ENCODE results near the gene SFTA2. TPM values are rescaled to one million over a fixed set of nuclear protein-coding genes. Genes with fewer than 3 reads are reported as not detected.

The SFTA2 gene
- total and polyA plus RNA-seq, 2 of the 8 experiments (the other 6 are each of a cell fraction or from before 2014, with no cell fraction given) = not detected

DNA sequence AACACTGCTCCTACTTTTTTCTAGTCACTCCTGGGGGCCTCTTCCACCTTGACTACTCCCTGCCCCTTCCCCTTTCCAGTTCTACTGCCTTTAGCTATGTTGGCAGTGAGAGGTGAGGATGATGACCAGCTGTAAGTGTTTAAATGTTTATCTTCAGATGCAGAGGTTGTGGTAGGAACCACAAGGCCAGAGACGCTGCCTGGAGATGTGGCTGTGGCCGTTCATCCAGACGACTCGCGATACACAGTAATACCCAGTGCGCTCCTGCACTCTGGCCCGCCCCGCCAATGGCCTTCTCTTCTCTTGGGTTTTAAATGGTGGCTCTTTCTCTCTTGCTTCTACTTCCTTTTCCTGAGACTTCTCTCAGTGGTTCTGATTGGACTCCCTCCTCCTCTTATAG is 13.3 kb downstream of the SFTA2 start:
- H2BK20ac ChIP-seq (ENCODE audit: low read length) = no peak overlapping the region
- peaks cover 8 to 35% (median 17%) of the 10 kb centered on the region in 4 experiments; a peak in 7 of 8 replicates for H3K36me3 ChIP-seq (ENCODE audit: control insufficient read depth in 2 of 4, insufficient read depth in 4 of 4, low read length in 3 of 4)
- H4K5ac ChIP-seq (ENCODE audit: insufficient read length, low read depth, low read length) = no peak overlapping the region
- H3K27me3 ChIP-seq (replicated peaks in 1 of 4; ENCODE audit: control insufficient read depth in 3 of 4, extremely low read depth in 1 of 4, insufficient read depth in 3 of 4, low read length in 3 of 4) = no peaks in the 10 kb centered on the region
- no peak overlapping the region for H3K18ac ChIP-seq (ENCODE audit: extremely low read depth, low read length)
- no peaks in the 10 kb centered on the region for H4K20me1 ChIP-seq (replicated peaks in 1 of 2; ENCODE audit: control insufficient read depth in 1 of 2, insufficient read depth in 2 of 2, low read length in 2 of 2)
- no peak overlapping the region for H3K4ac ChIP-seq (replicated peaks; ENCODE audit: insufficient read length, low read depth, low read length)
- ChIA-PET CTCF (ENCODE audit: partially characterized antibody) (interaction anchor here (0.6 to 16.0 kb wide), 11 partner anchors 10 to 240 kb away, joined by 3 to 285 read pairs (median 18); partner anchors contain the start of genes DDR1 and MUCL3), POLR2A (ENCODE audit: partially characterized antibody) (interaction anchor here (0.7 to 2.6 kb wide), 3 partner anchors 24 to 541 kb away, joined by 3 to 5 read pairs (median 3); no protein-coding TSS in a partner anchor)
- TF ChIP-seq GABPA (IDR thresholded peaks at IDR 0.05; ENCODE audit: borderline replicate concordance, insufficient read depth, low read length) (no peak), KDM4A (IDR thresholded peaks at IDR 0.05; ENCODE audit: low read depth, low read length, severe bottlenecking) (no peak), CBX8 (IDR thresholded peaks at IDR 0.05; ENCODE audit: borderline replicate concordance, low read depth, low read length) (no peak), SAP30 (IDR thresholded peaks at IDR 0.05; ENCODE audit: insufficient read depth, insufficient replicate concordance, low read length) (no peak), BACH1 (IDR thresholded peaks at IDR 0.05; ENCODE audit: low read length) (no peak), ZNF274 (IDR thresholded peaks at IDR 0.05; ENCODE audit: borderline replicate concordance, extremely low read depth, low read length) (no peak), SRF (IDR thresholded peaks at IDR 0.05; ENCODE audit: low read depth, low read length) (no peak), SIN3A (conservative IDR thresholded peaks at IDR 0.05 in 1 of 2, IDR thresholded peaks at IDR 0.05 in 1 of 2; ENCODE audit: low read depth in 1 of 2, low read length in 2 of 2) (no peak), CTBP2 (IDR thresholded peaks at IDR 0.05; ENCODE audit: borderline replicate concordance, insufficient read depth, insufficient read length, low read length) (no peak), ASH2L (IDR thresholded peaks at IDR 0.05; ENCODE audit: low read length) (no peak), POLR2A (IDR thresholded peaks at IDR 0.05; ENCODE audit: control extremely low read depth in 1 of 2, low read depth in 2 of 2, low read length in 2 of 2) (no peak), RBBP5 (IDR thresholded peaks at IDR 0.05; ENCODE audit: borderline replicate concordance, low read depth, low read length) (no peak), BCL11A (IDR thresholded peaks at IDR 0.05; ENCODE audit: low read depth in 2 of 2, low read length in 2 of 2) (no peak)
- peaks cover 0 to 12% (median 7%) of the 10 kb centered on the region in 4 experiments; a peak in 6 of 7 replicates for H3K4me1 ChIP-seq (replicated peaks in 1 of 4; ENCODE audit: control insufficient read depth in 3 of 4, insufficient read depth in 4 of 4, low read length in 3 of 4)
- H3K27ac ChIP-seq (ENCODE audit: low read depth, low read length) = no peak overlapping the region
- no peaks in the 10 kb centered on the region; a peak in 1 of 4 replicates for H3K79me2 ChIP-seq (ENCODE audit: control insufficient read depth in 1 of 2, insufficient read depth in 2 of 2, low read length in 2 of 2)
- no peak overlapping the region for H2AFZ ChIP-seq (ENCODE audit: low read length)
- WGBS, 2 experiments (ENCODE audit: extremely low coverage in 1 of 2, insufficient coverage in 1 of 2, insufficient read length in 1 of 2, insufficient replicate concordance in 2 of 2, low coverage in 1 of 2, low lambda C conversion rate in 2 of 2, missing lambda C conversion rate in 1 of 2) = 91% methylated on average over 8 of the region's 8 CpGs; no CpG with 5 or more reads in 1 of the 2 experiments
- no peak overlapping the region for H2BK15ac ChIP-seq (ENCODE audit: low read length)
- peaks cover 3% of the 10 kb centered on the region; the same call in 1 of the 2 replicates for H3K23me2 ChIP-seq (ENCODE audit: low read depth, low read length)
- H4K91ac ChIP-seq (replicated peaks; ENCODE audit: insufficient read length, low read length) = no peak overlapping the region
- no peak overlapping the region for H3K4me2 ChIP-seq (ENCODE audit: insufficient read depth in 1 of 2, low read depth in 2 of 2, low read length in 2 of 2)
- no peak overlapping the region for H3K9ac ChIP-seq (replicated peaks in 1 of 4; ENCODE audit: extremely low read depth in 1 of 4, low read depth in 3 of 4, low read length in 3 of 4)
- H3K79me1 ChIP-seq (ENCODE audit: low read depth, low read length) = no peaks in the 10 kb centered on the region
- DNase-seq (ENCODE audit: low read depth in 1 of 2, low spot score in 2 of 2) (no peak), FAIRE-seq (no peak)
- H2AK5ac ChIP-seq (ENCODE audit: low read depth, low read length) = no peak overlapping the region
- H3K23ac ChIP-seq (ENCODE audit: insufficient read length) = no peak overlapping the region
- H2BK12ac ChIP-seq (ENCODE audit: low read depth, low read length) = no peak overlapping the region
- H2BK5ac ChIP-seq (ENCODE audit: low read depth, low read length) = no peak overlapping the region
- H3K14ac ChIP-seq (ENCODE audit: insufficient read length) = no peak overlapping the region
- H4K8ac ChIP-seq (ENCODE audit: extremely low read depth, insufficient read depth, low read length) = no peak overlapping the region
- H2BK120ac ChIP-seq (replicated peaks; ENCODE audit: low read depth, low read length) = no peak overlapping the region
- no peaks in the 10 kb centered on the region for H3K9me3 ChIP-seq (ENCODE audit: insufficient read depth in 2 of 2, low read depth in 1 of 2, low read length in 1 of 2)
- no peak overlapping the region for H3K56ac ChIP-seq (replicated peaks; ENCODE audit: insufficient read length, low read depth, low read length)
- no peak overlapping the region for H3K4me3 ChIP-seq (ENCODE audit: extremely low read depth in 1 of 4, insufficient read depth in 2 of 4, low read depth in 3 of 4, low read length in 4 of 4)
